Measurements from ENCODE around the gene RPL28.

Gene RPL28

DNA sequence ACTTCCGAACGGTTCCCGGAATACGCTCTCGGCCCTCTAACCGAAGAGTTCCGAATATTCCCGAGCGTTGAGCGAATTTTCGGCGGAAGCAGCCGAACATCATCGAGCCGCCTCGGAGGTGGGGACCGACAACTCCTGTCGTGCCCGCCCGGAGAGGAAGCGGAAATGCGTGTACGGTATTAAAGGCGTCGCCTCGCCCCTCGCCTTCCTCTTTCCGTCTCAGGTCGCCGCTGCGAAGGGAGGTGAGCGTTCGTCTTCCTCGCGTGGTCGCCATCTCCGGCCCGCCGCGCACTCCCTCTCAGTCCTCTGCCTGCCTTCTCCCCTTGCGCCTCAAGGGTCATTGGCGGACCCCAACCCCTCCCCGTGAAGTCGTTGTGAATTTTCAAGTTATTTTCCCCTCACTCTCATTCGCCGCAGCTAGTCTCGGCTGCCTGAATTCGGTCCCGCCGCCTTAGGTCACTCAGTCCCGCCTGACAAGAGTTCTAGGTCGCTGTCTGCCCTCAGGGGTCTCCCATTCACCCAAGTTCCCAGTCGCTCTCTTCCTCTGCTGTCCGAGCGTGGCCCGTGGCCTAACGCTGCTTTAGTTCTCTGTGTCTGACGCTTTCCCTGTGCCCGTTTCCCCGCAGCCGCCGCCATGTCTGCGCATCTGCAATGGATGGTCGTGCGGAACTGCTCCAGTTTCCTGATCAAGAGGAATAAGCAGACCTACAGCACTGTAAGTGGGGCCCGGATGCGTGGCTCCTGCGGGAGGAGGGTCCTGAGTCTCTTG, at the start of gene RPL28:
Gene RPL28, plus strand, starts transcription at position 209 of the 769 bp plus-strand sequence. Its CDS starts 426 bp downstream, at position 635.
- peak; percentile 95 for DNase-seq (ENCODE audit: low read depth)

DNA sequence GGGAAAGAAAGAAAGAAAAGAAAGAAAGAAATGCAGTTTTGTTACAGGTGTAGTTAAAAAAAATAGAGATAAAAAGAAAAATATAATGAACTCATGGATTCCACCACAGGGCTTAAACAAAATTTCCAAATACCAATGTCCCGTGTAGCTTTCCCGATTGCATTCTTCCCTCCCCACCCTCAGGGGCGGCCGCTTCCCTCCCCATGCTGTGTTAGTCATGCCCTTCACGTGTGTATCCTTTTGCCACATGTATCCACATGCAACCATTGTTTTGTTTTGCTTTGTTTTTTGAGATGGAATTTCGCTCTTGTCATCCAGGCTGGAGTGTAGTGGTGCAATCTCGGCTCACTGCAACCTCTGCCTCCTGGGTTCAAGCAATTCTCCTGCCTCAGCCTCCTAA, 49.6 kb upstream of the RPL28 start:
- DNase-seq (ENCODE audit: low read depth), result no peak

DNA sequence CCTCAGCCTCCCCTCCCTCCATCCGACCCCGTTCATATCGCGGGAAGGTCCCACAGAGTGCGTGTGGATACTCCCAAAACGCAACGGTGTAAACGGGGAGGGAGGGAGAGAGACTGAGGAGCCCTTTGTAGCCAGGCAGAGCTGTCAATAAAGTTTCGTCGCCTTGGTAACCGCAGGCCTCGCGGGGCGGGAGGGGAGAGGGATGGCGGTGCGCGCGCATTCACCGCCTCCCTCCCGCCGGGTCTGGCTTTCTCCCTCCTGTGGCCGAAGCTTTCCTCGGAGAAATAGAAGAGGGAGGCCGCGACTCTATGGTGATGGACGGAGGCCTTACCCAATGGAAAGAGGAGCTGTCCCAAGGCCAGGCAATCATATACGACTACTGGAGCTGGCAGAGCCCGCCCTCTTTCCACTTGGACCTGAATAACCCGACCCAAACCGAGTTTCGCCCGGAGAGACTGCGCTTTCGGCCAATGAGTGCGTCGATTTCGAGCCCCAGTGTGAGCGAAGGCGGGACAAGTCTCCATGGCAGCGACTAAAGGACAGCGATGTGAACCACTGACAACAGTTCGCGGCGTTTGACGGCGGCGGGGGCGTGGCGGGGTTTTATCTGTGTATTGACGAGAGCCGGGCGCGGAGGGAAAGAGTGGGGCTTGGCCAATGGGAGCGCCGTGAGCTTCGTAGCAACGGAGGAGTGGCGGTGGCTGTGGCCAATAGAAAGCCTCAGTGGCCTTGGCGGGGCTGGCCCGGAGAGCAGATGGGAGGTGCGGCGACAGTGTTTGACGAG, 46.4 kb upstream of the RPL28 start, which contains the start of gene KMT5C:
Gene KMT5C, plus strand, starts transcription at position 772 of the 784 bp plus-strand sequence. CDS start 2,061 bp downstream, outside the sequence.
- peak; percentile 100 for DNase-seq (ENCODE audit: low read depth)

DNA sequence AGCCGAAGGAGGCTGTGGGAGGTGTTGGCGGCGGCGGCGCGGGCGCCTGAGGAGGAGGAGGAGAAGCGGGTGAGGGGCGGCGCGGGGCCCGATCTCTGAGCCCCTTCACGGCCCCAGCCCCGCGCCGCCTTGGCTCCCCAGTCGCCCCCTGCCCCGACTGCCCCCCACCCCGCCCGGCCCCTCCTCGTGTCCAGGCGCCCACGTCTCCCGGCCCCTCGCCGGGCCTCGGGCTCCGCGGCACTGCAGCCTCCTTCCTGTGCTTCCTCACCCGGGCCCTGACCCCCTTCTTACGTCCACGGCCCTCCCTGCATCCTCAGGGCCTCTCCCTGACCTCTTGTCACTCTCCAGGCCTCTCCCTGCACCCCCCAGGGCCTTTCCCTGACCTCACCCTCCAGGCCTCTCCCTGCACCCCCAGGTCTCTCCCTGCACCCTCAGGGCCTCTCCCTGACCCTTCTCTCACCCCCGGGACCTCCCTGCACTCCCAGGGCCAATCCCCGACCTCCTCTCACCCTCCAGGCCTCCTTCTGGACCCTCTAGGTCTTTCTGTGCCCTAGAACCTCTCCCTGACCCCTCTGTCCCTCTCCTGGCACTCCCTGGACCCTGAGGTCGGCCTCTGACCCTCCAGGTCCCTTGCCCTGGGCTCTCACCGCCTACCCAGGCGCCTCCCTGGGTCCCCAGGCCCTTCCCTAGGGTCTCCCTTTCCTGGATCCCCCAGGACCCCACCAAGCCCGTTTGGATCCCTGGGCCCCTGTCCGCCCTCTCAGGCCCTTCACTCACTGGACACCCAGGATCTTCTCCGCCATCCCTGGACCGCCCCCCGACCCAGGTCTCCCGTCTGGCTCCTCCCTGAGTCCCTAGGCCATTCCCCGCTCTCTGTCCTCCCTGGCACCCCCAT, 45.6 kb upstream of the RPL28 start:
- DNase-seq (ENCODE audit: low read depth), result no peak

DNA sequence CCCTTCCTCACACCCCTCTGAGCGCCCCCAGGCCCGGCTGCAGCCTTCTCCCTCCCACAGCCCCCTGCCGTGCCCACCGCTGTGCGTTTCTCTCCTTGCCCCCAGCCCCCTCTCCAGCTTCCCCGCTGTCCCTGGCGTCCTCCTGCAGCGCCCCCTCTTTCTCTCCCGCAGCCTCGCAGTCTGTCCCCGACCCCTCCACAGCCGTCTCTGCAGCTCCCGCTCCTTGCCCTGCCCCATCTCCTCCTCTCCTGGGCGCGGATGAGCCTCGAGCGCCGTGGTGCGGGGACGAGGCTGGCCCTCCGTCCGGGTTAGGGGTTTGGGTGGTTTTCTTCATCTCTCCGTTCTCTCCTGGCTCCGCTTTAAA, 45.0 kb upstream of the RPL28 start:
- DNase-seq (ENCODE audit: low read depth), result no peak

DNA sequence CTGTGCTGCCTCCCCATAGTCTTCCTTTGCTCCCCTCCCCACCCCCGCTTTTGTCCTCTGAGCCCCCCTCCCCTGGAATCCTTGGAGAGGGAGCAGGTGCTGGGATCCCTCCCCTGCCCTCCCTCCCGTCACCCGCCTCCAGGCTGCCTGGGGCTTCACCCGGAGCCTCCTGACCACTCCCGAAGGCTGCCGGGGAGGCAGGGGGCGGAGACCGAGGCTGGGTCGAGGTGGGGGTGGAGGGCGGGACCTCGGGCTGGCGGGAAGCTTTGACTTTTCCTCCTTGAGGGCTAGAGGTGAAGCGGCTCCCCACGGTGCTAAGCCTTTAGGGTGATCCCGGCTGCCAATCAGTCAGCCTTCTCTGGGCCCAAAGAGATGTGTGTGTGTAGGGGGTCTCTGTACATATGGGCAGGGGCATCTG, 44.6 kb upstream of the RPL28 start:
- no peak for DNase-seq (ENCODE audit: low read depth)

DNA sequence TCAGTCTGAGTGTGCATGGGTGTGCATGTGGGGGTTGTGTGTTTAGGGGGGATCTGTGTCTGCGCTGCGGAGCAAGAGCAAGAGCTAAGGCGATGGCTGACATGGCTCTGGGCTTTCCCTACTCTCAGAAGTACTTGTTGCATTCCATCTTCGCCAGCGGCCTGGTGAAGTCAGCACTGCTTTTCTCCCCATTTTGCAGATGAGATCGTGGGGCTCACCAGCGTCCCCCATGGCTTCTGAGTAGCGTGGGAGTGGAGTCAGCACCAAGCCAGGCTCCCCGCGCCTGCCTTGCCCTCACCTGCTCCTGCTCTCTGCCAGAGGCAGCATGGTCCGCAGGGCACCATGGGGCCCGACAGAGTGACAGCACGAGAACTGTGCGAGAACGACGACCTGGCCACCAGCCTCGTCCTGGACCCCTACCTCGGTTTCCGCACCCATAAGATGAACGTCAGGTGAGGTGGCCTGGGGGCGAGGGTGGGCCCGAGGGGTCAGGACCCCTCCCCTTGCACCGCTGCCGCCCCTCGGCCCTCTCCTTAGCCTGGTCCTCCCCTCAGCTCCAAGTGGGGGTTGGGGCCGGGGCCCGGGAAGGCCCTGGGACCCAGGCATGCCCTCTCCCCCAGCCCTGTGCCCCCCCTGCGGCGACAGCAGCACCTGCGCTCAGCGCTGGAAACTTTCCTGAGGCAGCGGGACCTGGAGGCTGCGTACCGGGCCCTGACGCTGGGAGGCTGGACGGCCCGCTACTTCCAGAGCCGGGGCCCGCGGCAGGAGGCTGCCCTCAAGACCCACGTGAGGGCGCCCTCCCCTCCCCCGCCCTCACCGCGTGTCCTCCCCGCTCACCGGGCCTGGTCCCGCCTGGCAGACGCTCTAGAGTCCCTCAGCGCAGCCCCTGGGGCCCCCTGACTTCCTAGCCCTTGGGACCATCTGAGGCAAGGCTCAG, 43.9 kb upstream of the RPL28 start:
- DNase-seq (ENCODE audit: low read depth), result no peak

DNA sequence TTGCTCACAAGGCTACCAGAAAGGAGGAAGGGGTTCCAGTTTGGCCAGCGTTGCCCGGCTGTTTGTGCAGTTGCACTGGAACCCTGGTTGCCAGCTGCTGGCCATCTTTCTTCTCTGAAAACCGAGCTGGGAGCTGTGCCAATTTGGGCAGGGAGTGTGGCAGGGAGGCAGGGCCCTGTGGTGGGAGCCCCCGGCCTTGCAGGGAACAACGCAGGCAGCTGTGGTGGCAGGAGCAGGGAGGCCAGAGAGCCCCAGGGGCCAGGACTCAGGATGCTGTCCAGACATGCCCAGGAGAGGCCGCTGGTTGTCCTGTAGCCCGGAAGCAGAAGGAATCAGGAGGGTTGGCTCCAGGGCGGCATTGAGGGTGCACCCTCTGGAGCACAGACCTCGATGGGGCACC, 41.3 kb upstream of the RPL28 start:
- no peak for DNase-seq (ENCODE audit: low read depth)

DNA sequence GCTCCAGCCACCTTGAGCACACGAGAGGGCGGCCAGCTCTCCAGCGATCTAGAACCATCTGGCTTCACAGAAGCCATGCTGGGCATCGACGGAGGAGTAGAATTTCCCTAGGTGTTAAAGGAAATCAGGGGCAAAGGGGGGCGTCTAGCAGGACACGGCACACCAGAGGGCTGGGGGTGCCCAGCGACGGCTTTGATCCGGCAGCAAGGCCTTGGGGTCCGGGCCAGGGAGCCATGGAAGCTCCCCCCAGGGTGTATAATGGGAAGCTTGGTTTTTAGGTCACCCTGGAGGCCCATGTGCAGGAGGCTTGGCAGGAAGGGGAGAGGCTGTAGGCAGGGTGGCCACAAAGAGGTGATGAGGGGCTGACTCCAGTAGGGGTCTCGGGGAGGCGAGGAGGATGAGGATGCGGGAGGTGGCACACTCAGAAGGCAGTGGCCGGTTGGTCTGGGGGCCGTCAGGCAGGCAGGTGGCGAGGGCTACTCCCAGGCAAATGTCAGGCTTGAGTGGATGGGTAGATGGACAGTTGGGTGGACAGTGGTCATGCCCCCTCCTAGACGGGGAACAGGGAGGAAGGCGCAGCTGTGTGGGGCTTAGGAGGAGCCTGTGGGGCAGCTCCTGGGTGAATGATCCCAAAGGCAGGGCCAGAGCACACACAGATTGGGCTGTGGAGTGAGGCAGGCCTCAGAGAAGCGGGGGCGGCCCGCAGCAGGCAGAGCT, 40.5 kb upstream of the RPL28 start:
- no peak for DNase-seq (ENCODE audit: low read depth)

DNA sequence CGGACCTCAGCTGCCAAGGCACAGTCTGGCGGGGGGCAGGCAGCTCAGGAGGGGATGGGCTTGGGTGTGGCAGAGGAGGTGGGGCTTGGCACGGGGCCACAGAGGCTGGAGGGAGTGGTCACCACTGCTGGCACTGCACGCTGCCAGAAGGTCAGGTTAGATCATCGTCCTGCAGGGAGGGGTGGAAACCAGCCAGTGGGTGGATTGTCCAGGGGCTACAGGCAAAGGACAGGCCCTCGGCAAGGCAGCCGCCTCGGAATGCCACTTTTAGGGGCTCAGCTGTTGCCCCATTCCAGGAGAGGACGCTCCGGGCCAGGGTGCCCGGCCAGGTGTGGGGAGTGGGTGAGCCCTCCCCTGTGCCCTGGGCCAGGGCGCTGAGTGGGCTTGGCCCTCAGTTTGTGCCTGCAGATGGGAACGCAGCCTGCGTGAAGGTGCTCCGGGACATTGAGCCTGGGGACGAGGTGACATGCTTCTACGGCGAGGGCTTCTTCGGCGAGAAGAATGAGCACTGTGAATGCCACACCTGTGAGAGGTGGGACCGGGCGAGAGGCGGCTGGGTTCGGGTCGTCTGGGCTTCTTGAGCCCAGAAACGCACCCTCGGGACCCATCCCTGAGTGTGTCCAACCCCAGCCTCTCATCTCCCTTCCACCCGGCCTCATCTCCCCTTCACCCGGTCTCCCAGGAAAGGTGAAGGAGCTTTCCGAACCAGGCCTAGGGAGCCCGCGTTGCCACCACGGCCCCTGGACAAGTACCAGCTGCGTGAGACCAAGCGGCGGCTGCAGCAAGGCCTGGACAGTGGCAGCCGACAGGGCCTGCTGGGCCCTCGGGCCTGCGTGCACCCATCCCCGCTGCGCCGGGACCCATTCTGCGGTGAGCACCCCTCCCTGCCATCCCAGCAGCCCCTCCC, 39.7 kb upstream of the RPL28 start:
- no peak for DNase-seq (ENCODE audit: low read depth)

DNA sequence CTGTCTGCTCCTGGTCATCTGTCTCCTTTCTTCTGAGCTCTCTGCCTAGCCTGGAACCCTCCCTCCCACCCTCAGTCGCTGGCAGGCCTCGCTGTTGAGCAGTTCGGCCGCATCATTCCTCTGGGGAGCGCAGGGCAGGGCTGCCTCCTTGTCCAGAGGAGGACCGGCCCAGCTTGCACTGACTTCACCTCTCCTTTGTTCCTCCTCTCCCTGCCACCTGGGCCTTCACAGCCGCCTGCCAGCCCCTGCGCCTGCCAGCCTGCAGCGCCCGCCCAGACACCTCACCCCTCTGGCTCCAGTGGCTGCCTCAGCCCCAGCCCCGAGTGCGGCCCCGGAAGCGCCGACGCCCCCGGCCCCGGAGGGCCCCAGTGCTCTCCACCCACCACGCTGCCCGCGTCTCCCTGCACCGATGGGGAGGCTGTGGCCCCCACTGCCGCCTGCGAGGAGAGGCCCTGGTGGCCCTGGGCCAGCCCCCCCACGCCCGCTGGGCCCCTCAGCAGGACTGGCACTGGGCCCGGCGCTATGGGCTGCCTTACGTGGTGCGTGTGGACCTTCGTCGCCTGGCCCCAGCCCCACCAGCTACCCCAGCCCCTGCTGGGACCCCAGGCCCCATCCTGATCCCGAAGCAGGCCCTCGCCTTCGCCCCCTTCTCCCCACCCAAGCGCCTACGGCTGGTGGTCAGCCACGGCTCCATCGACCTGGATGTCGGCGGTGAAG, 38.8 kb upstream of the RPL28 start:
- DNase-seq (ENCODE audit: low read depth), result no peak

DNA sequence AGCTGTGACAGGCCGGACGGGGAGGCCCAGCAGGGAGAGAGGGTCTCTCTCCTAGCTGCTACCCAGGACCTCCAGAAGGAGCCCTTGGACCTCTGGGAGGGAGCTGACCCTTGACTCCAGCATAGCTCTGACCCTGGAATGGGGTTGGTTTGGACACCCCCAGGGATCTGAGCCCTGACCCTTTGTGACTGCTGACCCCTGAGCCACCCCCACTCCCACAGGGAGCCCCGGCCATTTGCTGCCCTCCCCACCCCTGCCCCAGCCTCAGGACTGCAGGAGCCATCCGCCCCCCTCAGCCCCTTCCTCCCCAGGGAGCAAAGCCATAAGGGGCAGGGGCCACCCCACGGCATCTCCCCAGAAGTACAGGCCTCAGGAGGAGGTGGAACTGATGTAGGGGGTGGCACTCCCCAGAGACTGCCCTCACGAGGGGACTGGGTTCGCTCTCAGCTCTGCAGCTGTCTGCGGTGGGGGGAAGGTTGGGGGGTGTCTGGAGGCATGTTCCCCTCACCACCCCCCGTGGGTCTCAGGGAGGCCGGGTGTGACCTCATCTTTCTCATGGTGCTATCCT, 38.2 kb upstream of the RPL28 start:
- DNase-seq (ENCODE audit: low read depth), result no peak

DNA sequence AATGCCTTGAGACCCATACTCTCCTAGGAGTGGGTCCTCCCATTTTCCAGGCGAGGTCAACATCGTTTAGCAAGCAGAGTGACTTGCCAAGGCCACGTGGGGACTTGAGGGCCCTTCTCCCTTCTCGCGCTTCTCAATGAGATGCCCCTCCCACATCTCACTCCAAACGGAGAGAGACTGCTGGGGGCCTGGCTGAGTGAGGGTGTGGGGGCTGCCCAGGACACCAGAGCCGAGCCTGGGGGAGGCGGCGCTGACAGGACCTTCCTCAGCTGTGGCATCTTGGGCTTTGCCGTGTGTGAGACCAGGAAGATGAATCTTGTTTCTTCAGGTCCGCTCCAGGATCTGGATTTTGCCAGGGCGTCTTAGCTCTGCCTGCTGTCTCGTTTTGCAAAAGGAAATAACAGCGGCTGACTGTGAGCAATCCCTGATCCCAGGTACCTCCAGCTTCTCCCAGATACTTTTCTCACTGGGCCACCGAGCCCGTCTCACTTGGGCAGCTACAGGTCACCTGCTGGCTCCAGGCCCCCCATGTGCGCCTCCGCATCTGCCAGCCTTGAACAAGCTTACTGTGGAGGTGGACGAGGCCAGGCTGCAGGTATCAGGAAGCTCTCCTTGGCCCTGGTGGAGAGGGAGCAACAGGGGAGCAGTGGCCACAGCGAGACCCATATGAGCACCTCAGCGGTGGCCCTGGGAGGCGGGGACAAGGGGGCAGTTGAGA, 37.3 kb upstream of the RPL28 start:
- no peak for DNase-seq (ENCODE audit: low read depth)

DNA sequence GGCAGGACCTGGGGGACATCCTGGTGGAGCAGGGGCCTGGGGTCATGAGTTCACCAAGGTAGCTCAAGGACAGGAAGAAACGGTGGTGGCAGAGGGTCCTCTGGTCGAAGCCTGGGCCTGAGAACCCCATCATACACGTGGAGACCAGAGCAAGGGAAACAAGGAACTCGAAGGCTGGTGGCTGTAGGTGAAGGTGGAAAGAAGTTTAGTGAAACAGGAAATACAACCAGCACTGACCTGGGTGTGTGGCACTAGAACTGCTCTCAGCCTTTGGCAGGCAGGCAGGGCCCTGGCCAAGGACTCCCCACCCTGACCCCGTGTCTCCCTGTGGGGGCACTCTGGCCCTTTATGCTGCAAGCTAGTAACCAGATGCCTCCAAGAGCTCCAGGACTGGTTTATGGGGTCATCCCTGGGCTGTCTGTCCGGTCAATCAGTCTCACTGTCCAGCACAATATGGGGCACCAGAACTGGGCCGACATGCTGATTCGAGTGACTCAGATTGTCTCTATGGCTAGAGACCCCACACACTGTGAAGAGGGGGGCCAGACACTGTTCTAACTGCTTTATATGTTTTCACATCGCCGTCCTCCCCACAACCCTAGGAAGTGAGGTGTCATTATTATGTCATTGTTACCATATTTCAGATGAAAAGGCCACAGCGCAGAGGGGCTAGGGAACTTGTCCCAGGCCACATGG, 35.0 kb upstream of the RPL28 start:
- DNase-seq (ENCODE audit: low read depth), result no peak

DNA sequence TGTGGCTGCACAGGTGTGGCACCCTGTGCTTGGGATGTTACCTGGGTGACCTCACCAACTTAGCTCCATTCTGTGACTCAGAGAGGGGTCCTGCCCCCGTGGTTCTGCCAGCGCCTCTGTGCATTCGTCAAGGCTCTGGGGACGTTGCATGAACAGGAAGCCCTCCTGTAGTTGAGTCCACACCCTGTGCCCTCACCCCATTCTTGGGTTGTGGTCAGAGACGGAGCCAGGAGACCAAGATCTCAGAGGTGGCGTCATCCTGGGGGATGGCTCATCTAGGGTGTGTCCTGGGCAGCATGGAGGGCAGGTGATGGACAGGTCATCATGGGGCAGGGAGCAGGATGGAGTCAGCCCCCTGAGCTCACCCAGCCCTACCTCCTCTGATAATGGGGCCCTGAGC, 33.7 kb upstream of the RPL28 start:
- DNase-seq (ENCODE audit: low read depth), result no peak

DNA sequence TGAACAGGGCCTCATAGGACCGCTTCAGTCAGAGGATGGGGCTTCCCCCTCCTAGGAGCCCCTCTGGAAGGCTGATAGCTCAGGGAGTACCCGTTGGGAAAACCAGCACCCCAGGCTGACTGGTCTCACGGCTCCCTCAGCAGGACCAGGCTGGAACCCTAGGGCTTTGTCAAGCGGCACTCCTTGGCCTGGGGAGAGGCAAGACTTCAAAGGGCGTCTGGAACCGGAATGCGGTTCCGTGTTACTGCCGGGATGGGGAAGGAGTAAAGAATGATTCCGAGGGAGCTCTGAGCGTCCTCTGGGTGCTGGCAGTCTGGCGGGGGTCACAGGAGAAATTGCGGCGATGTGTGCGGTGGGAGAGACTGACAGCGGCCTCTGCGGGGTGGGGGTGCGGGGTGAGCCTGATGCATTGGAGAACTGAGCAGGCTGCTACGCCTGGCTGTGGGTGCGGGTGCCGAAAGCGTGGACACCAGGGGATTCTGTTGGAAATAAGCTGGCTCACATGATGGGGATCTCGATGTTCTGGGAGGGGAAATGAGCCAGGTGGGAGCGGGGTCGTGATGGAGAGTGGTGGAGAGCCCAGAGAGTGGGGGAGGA, 33.1 kb upstream of the RPL28 start:
- DNase-seq (ENCODE audit: low read depth), result no peak

DNA sequence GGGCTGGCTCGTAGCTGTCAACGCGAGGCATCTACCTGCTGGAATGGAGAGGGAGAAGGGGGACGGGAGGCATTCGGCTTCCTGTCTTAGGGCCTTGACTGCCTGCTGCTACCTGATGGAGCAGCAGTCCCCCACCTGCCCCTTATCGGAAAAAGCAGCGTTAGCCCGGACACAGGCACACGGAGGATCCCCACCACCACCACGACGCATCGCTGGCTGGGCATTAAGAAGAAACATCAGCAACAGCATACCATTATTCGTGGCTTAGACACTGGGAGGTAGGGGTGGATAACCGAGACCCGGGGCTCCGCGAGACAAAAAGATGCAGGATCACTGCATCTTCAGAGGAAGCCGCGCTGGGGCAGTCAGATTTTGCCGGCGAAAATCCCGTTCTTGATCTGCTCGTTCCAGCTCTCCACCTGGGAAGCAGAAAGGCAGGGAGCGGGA, 32.4 kb upstream of the RPL28 start:
- DNase-seq (ENCODE audit: low read depth), result no peak

Measured in stromal cell of bone marrow (primary cell).